H1 (cell line): ENCODE results near the gene METAP1D. TPM values are rescaled to one million over a fixed set of nuclear protein-coding genes. Genes with fewer than 3 reads are reported as not detected.
A peak's percentile ranks its signal among the peaks of the same experiment; 100 is the strongest.

Source experiments
- EGR1 ChIP-seq: IDR thresholded peaks from 2 replicates; pipeline ENCODE4 v1.6.1; 2011; ENCODE audit warnings: low read depth, low read length, borderline replicate concordance
- FOSL1 ChIP-seq: IDR thresholded peaks from 2 replicates; pipeline ENCODE4 v1.6.1; 2011; ENCODE audit warnings: mild to moderate bottlenecking, low read depth, low read length, moderate library complexity; ENCODE audit not compliant: insufficient read depth
- RAD21 ChIP-seq, 2 experiments: IDR thresholded peaks in 1 of 2; conservative IDR thresholded peaks in 1 of 2; 2 replicates each; pipeline ENCODE4 v1.6.1; 2011; ENCODE audit warnings: low read depth in 2 of 2, low read length in 2 of 2, improper control_type of control experiment in 1 of 2, inconsistent platforms in 1 of 2, mild to moderate bottlenecking in 1 of 2, moderate library complexity in 1 of 2
- RNF2 ChIP-seq: fragments of 200-900, 300-1000 bp; sonication (generic); IDR thresholded peaks from 2 replicates; pipeline ENCODE4 v1.7.1; 2016; ENCODE audit warnings: borderline replicate concordance, low read depth, mild to moderate bottlenecking, antibody characterized with exemption, low read length; ENCODE audit not compliant: poor library complexity, severe bottlenecking; ENCODE audit errors: missing control alignments
- SIN3A ChIP-seq, 2 experiments: IDR thresholded peaks in 1 of 2; conservative IDR thresholded peaks in 1 of 2; 2 replicates each; pipeline ENCODE4 v1.6.1; 2011 to 2012; ENCODE audit warnings: low read length in 2 of 2, improper control_type of control experiment in 1 of 2, low read depth in 1 of 2, mild to moderate bottlenecking in 1 of 2
- SP4 ChIP-seq: IDR thresholded peaks from 2 replicates; pipeline ENCODE4 v1.6.1; 2012; ENCODE audit warnings: low read length, inconsistent platforms
- SUZ12 ChIP-seq: fragments of 200-600 bp; sonication (generic); IDR thresholded peaks from 2 replicates; pipeline ENCODE4 v1.6.1; 2012; ENCODE audit warnings: mild to moderate bottlenecking, inconsistent platforms, low read length, moderate library complexity, mixed read lengths
- TCF12 ChIP-seq: IDR thresholded peaks from 2 replicates; pipeline ENCODE4 v1.6.1; 2011; ENCODE audit warnings: low read depth, mild to moderate bottlenecking, low read length
- YY1 ChIP-seq: IDR thresholded peaks from 2 replicates; pipeline ENCODE4 v1.6.1; 2011; ENCODE audit warnings: low read depth, mild to moderate bottlenecking, low read length
- ZNF274 ChIP-seq: IDR thresholded peaks from 2 replicates; pipeline ENCODE4 v1.7.0; 2012; ENCODE audit warnings: low read length, borderline replicate concordance; ENCODE audit errors: extremely low read depth
- polyA plus RNA-seq, 7 experiments: library from polyadenylated mRNA; depleted of rRNA in 3 of 7; stranded (reverse) in 5 of 7; unstranded in 2 of 7; fragments of >200 nt in 5 of 7; fragments of 200-250 nt in 2 of 7; gene quantifications; 1 replicate in 5 of 7; 2 replicates in 1 of 7; 4 replicates in 1 of 7; pipeline versions ENCODE4 v1.2.1 to v1.2.3, GENCODE V29; 2011 to 2013; ENCODE audit warnings: missing spikeins in 2 of 7, mixed read lengths in 2 of 7
- total RNA-seq: library from RNA; stranded (reverse); fragmentation: NEBNext Ultra II Directional; extraction: Animal tissue kit (Norgen Biotek cat#: 25700); gene quantifications from 2 replicates; pipeline ENCODE4 v1.2.1, GENCODE V29; 2021
- TF ChIP-seq, protein P1 (sequence below): IDR thresholded peaks from 2 replicates; pipeline ENCODE4 v1.6.1; 2012; ENCODE audit warnings: inconsistent platforms
- TF ChIP-seq, protein P2 (sequence below): IDR thresholded peaks from 2 replicates; pipeline ENCODE4 v1.6.1; 2012; ENCODE audit warnings: inconsistent platforms

The METAP1D gene
- total and polyA plus RNA-seq, 2 of the 8 experiments (the other 6 are each of a cell fraction or from before 2014, with no cell fraction given) = 3.9 to 6.2 TPM

DNA sequence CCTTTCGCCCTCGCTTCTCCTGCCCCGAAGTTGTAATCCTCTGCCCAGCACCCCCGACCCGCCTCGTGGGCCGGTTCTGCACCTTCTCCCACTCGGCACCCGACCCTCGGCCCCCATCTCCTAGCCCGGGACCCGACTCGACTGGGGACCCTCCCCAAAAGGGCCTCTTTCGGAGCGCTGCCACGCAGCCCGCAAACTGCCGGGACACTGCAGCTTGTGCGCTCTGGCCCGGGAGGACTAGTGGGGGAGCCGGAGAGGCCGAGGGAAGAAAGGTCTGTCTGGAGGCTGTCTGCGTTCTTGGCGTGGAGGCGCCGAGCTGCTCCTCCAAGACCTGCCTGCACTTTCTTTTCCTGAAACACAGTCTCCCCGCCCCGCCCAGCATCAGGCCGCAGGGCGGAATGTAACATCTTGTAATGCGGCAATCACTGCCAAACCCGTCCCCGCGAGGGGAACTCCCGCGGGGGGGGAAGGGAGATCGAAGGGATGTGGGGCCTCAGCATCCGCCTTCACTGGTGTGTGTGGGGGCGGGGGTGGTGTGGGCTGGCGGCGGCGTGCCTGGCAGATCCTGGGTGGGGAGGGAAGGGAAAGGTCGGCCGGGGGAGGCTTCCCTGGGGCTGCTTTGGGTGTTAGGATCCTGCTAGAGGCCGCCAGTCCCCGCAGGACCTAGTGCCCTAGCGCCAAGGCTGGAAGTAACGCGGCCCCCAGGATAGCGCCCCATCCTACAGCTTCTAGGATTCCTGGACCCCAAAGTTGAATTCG is 95.6 kb downstream of the METAP1D start (continued):
- TF ChIP-seq YY1 (peak; percentile 49; the same call in 1 of the 2 replicates), RNF2 (peak; percentile 77), FOSL1 (no peak), TCF12 (0 out of 2 replicates have a peak, but pooled peaks have one; percentile 15), RAD21 (IDR thresholded peaks at IDR 0.05 in 1 of 2, conservative IDR thresholded peaks at IDR 0.05 in 1 of 2; ENCODE audit: low read depth in 2 of 2, low read length in 2 of 2) (no peak), ZNF274 (no peak), SUZ12 (peak; percentile 96), SIN3A (conservative IDR thresholded peaks at IDR 0.05 in 1 of 2, IDR thresholded peaks at IDR 0.05 in 1 of 2; ENCODE audit: low read depth in 1 of 2, low read length in 2 of 2) (0 out of 4 replicates have a peak, but pooled peaks of 1 of the 2 experiments have one; percentile 28), EGR1 (peak; percentile 37; the same call in 1 of the 2 replicates), SP4 (no peak)
- TF ChIP-seq, protein P1, sequence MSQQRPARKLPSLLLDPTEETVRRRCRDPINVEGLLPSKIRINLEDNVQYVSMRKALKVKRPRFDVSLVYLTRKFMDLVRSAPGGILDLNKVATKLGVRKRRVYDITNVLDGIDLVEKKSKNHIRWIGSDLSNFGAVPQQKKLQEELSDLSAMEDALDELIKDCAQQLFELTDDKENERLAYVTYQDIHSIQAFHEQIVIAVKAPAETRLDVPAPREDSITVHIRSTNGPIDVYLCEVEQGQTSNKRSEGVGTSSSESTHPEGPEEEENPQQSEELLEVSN = no peak
- TF ChIP-seq, protein P2, sequence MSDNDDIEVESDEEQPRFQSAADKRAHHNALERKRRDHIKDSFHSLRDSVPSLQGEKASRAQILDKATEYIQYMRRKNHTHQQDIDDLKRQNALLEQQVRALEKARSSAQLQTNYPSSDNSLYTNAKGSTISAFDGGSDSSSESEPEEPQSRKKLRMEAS = peak; percentile 11; the same call in 1 of the 2 replicates
